Stomach (tissue), 9 donors: Measurements from ENCODE around the gene CD82. TPM values are rescaled to one million over a fixed set of nuclear protein-coding genes. Genes with fewer than 3 reads are reported as not detected.

Experiments
- DNase-seq, 2 donors: peaks; one replicate each; pipeline versions ENCODE4 v3.0.0 to v3.0.0-alpha.2; 2013 to 2019
- H3K27ac ChIP-seq, 5 donors: fragments of 200-600 bp in 4 of 5; sonication (generic) in 4 of 5; one replicate each; pipeline ENCODE4 v1.5.1; 2013 to 2019; ENCODE audit warnings: mild to moderate bottlenecking in 1 of 5, moderate library complexity in 1 of 5
- H3K27me3 ChIP-seq, 3 donors: fragments of 200-600 bp; sonication (generic); one replicate each; pipeline ENCODE4 v1.5.1; 2017 to 2019; ENCODE audit warnings: mixed run types in 1 of 3
- H3K36me3 ChIP-seq, 4 donors: fragments of 200-600 bp; sonication (generic); 1 replicate in 3 of 4; 2 replicates in 1 of 4; pipeline ENCODE4 v1.5.1; 2016 to 2019
- H3K4me1 ChIP-seq, 4 donors: fragments of 200-600 bp; sonication (generic); one replicate each; pipeline ENCODE4 v1.5.1; 2016 to 2019
- H3K4me3 ChIP-seq, 4 donors: fragments of 200-600 bp; sonication (generic) in 3 of 4; one replicate each; pipeline ENCODE4 v1.5.1; 2016 to 2019; ENCODE audit warnings: mild to moderate bottlenecking in 1 of 4
- H3K9me3 ChIP-seq, 4 donors: fragments of 200-600 bp; sonication (generic); one replicate each; pipeline ENCODE4 v1.5.1; 2016 to 2019
- EP300 ChIP-seq: sonication (generic); formaldehyde crosslinking; IDR thresholded peaks from one replicate; pipeline ENCODE4 v1.6.1; 2017; ENCODE audit warnings: antibody characterized with exemption
- POLR2A ChIP-seq, 4 donors: fragments of 450-650 bp; IDR thresholded peaks; one replicate each; pipeline ENCODE4 v1.6.1; 2016; ENCODE audit warnings: antibody characterized with exemption in 4 of 4, control low read depth in 2 of 4, mild to moderate bottlenecking in 1 of 4, moderate library complexity in 1 of 4
- POLR2AphosphoS5 ChIP-seq, 3 donors: sonication (generic); formaldehyde crosslinking; IDR thresholded peaks; one replicate each; pipeline ENCODE4 v1.6.1; 2016; ENCODE audit warnings: antibody characterized with exemption in 3 of 3
- WGBS, 5 donors: extraction: QIAGEN DNeasy Blood & Tissue Kit in 3 of 5; methylation state at CpG; one replicate each; pipeline versions ENCODE4 v1.1.5 to v1.1.7; 2013 to 2018; 5-methylcytosine and 5-hydroxymethylcytosine counted together
- intact Hi-C: fragments of 100-400 bp; cut with DNase I; formaldehyde crosslinking; loops from one replicate; pipeline ENCODE4 v1.15.1; 2023; ENCODE audit warnings: low total_unique reads
- polyA plus RNA-seq, 3 donors: library from polyadenylated mRNA; stranded (reverse); fragments of 200-250 nt; gene quantifications; one replicate each; pipeline ENCODE4 v1.2.3, GENCODE V29; 2013
- total RNA-seq, 5 donors: library from RNA; depleted of rRNA; stranded (reverse); fragments of >200 nt; gene quantifications; one replicate each; pipeline versions ENCODE4 v1.1.0 to v1.2.3, GENCODE V29; 2014 to 2016
- TF ChIP-seq, protein P1 (sequence below), 7 experiments: fragments of 450-650 bp in 4 of 7; fragments of 200-600 bp in 3 of 7; sonication (generic) in 3 of 7; IDR thresholded peaks; one replicate each; pipeline ENCODE4 v1.5.1; 2016 to 2019; ENCODE audit warnings: antibody characterized with exemption in 7 of 7, control low read depth in 2 of 7, mild to moderate bottlenecking in 1 of 7
- donor health status: healthy with polysubstance abuse.
- donor health status: Bipolar disorder and iron deficiency.
- donor health status: healthy.

Gene CD82
- total and polyA plus RNA-seq, 8 donors: 0.58 to 54.4 (median 25.3) TPM

DNA sequence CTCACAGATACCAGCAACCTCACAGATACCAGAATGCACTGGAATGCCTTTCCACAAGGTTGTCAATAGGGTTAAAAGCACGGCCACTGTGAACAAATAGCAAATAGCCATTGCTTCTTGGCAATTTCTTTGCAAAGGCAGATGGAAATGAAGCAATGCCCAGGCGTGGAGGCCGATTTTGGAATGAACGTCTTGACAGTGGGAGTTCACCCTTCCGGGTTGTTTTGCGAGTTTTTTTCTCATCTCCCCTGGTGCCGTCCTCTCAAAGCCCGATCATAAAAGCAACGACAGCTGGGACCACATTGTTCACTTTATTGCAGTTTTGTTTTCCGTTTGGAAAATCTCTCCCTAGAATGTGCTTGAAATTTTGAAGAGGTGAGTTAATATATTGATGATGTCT lies 38.0 kb upstream of the CD82 start:
- Histone ChIP-seq H3K4me3 (no peak overlapping the region), H3K4me1 (peaks cover 0 to 9% (median 0%) of the 10 kb centered on the region in 4 donors), H3K9me3 (no peaks in the 10 kb centered on the region), H3K27ac (no peak overlapping the region), H3K36me3 (no peaks in the 10 kb centered on the region), H3K27me3 (peaks cover 0 to 28% (median 0%) of the 10 kb centered on the region in 3 donors)
- WGBS, 5 donors: 66 to 76% (median 71%) methylated on average over 10 of the region's 10 CpGs
- intact Hi-C loops: no loop called here
- TF ChIP-seq, protein P1, sequence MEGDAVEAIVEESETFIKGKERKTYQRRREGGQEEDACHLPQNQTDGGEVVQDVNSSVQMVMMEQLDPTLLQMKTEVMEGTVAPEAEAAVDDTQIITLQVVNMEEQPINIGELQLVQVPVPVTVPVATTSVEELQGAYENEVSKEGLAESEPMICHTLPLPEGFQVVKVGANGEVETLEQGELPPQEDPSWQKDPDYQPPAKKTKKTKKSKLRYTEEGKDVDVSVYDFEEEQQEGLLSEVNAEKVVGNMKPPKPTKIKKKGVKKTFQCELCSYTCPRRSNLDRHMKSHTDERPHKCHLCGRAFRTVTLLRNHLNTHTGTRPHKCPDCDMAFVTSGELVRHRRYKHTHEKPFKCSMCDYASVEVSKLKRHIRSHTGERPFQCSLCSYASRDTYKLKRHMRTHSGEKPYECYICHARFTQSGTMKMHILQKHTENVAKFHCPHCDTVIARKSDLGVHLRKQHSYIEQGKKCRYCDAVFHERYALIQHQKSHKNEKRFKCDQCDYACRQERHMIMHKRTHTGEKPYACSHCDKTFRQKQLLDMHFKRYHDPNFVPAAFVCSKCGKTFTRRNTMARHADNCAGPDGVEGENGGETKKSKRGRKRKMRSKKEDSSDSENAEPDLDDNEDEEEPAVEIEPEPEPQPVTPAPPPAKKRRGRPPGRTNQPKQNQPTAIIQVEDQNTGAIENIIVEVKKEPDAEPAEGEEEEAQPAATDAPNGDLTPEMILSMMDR (IDR thresholded peaks at IDR 0.05): no peak
- TF ChIP-seq POLR2AphosphoS5 (IDR thresholded peaks at IDR 0.05) (no peak), EP300 (no peak), POLR2A (IDR thresholded peaks at IDR 0.05) (no peak)
- no peak for DNase-seq

GRCh38 chr11:44528103-44528502 lies 37.4 kb upstream of the CD82 start:
- peaks cover 0 to 23% (median 0%) of the 10 kb centered on the region in 3 donors for H3K27me3 ChIP-seq
- intact Hi-C loops: no loop called here
- peaks cover 0 to 9% (median 0%) of the 10 kb centered on the region in 4 donors for H3K4me1 ChIP-seq
- no peak overlapping the region for H3K4me3 ChIP-seq
- no peak overlapping the region for H3K27ac ChIP-seq
- WGBS, 5 donors: 52 to 74% (median 67%) methylated on average over 7 to 8 of the region's 8 CpGs
- no peaks in the 10 kb centered on the region for H3K36me3 ChIP-seq
- TF ChIP-seq, protein P1 (IDR thresholded peaks at IDR 0.05): no peak
- TF ChIP-seq POLR2A (IDR thresholded peaks at IDR 0.05) (no peak), EP300 (no peak), POLR2AphosphoS5 (IDR thresholded peaks at IDR 0.05) (no peak)
- H3K9me3 ChIP-seq: no peaks in the 10 kb centered on the region
- DNase-seq: no peak

- DNase-seq: no peak
- intact Hi-C loops: no loop called here
- H3K9me3 ChIP-seq: no peaks in the 10 kb centered on the region
- H3K27me3 ChIP-seq: peaks cover 0 to 22% (median 0%) of the 10 kb centered on the region in 3 donors
- H3K4me3 ChIP-seq: no peak overlapping the region
- no peak overlapping the region for H3K27ac ChIP-seq
- TF ChIP-seq, protein P1 (IDR thresholded peaks at IDR 0.05): no peak
- no peak for TF ChIP-seq POLR2A (IDR thresholded peaks at IDR 0.05)
- no peak for TF ChIP-seq EP300
- no peak for TF ChIP-seq POLR2AphosphoS5 (IDR thresholded peaks at IDR 0.05)
- no peaks in the 10 kb centered on the region for H3K36me3 ChIP-seq
- peaks cover 0 to 9% (median 0%) of the 10 kb centered on the region in 4 donors for H3K4me1 ChIP-seq
- WGBS, 5 donors: 85 to 92% (median 89%) methylated on average over 2 of the region's 2 CpGs
Observed at GRCh38 chr11:44528581-44528980, 36.9 kb upstream of the CD82 start.

DNA sequence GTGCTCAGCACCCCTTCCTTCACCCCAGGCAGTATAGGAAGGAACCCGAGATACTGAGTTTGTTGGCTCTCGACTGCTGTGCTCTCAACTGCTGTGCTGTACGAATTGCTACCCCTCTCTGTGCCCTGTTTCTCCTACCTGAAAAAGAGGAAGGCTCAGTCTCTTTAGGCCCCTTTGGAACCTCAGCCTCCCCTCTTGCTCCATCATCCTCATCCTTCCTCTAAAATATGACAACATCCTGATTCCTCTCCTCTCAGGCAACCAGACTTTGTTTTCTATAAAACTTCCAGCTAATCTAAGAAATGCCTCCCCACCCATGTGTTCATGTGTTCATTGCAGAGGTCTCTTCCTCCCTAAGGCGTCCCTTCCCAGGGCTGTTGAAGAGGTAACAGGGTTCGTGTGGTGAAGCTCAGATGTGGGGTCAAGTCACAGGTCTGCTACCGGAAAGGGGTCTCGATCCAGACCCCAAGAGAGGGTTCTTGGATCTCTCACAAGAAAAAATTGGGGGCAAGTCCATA lies 35.5 kb upstream of the CD82 start:
- Histone ChIP-seq H3K36me3 (no peaks in the 10 kb centered on the region), H3K4me1 (peaks cover 0 to 9% (median 0%) of the 10 kb centered on the region in 4 donors), H3K27me3 (peaks cover 0 to 17% (median 0%) of the 10 kb centered on the region in 3 donors), H3K9me3 (no peaks in the 10 kb centered on the region), H3K4me3 (no peak overlapping the region), H3K27ac (no peak overlapping the region)
- intact Hi-C loops: loop anchor here (10.0 kb wide), 1 partner anchor 405 kb away; no protein-coding TSS in a partner anchor
- DNase-seq: no peak
- TF ChIP-seq, protein P1 (IDR thresholded peaks at IDR 0.05): no peak
- 83 to 88% (median 86%) methylated on average over 7 of the region's 7 CpGs for WGBS, 5 donors
